ENCODE measurements around the gene ENTHD1. TPM values are rescaled to one million over a fixed set of nuclear protein-coding genes. Genes with fewer than 3 reads are reported as not detected.

Gene ENTHD1
- polyA plus RNA-seq, 1 donor from 2014 or later, result not detected

- H3K9me2 ChIP-seq (ENCODE audit: insufficient read depth, low read length), result no peaks in the 10 kb centered on the region
- no peak overlapping the region for H3K4me2 ChIP-seq (ENCODE audit: low read length)
- H3F3A ChIP-seq (ENCODE audit: insufficient read depth, low read length, poor library complexity, severe bottlenecking), result no peaks in the 10 kb centered on the region
- no peaks in the 10 kb centered on the region for H3K9me3 ChIP-seq (ENCODE audit: low read length)
- no peaks in the 10 kb centered on the region for H3K27me3 ChIP-seq (ENCODE audit: insufficient read depth, low read depth, low read length)
- H3K36me3 ChIP-seq (ENCODE audit: insufficient read depth, low read length), result no peaks in the 10 kb centered on the region
- no peak overlapping the region for H3K9ac ChIP-seq (ENCODE audit: low read length)
- H3K27ac ChIP-seq (ENCODE audit: low read length), result no peak overlapping the region
- TF ChIP-seq SMC3 (conservative IDR thresholded peaks at IDR 0.05; ENCODE audit: poor library complexity), result no peak
- no peak for TF ChIP-seq TAF1 (IDR thresholded peaks at IDR 0.05; ENCODE audit: low read depth)
- TF ChIP-seq CTCF (IDR thresholded peaks at IDR 0.05; ENCODE audit: poor library complexity, severe bottlenecking), result no peak
- no peak for TF ChIP-seq REST (IDR thresholded peaks at IDR 0.05; ENCODE audit: borderline replicate concordance)
- TF ChIP-seq EP300 (conservative IDR thresholded peaks at IDR 0.05; ENCODE audit: poor library complexity, severe bottlenecking), result no peak
- TF ChIP-seq RAD21 (conservative IDR thresholded peaks at IDR 0.05), result no peak
- H3K79me2 ChIP-seq (replicated peaks; ENCODE audit: insufficient read depth, low read length), result no peaks in the 10 kb centered on the region
- no peak overlapping the region for H2AFZ ChIP-seq (ENCODE audit: low read depth, low read length)
- no peak overlapping the region for H3K4me3 ChIP-seq (ENCODE audit: low read length)
- no peaks in the 10 kb centered on the region for H4K20me1 ChIP-seq (ENCODE audit: insufficient read depth)
Observed at GRCh38 chr22:39873965-39874364, 19.6 kb downstream of the ENTHD1 start.

- H3K79me2 ChIP-seq (replicated peaks; ENCODE audit: insufficient read depth, low read length), result no peaks in the 10 kb centered on the region
- H4K20me1 ChIP-seq (ENCODE audit: insufficient read depth), result no peaks in the 10 kb centered on the region
- no peaks in the 10 kb centered on the region for H3F3A ChIP-seq (ENCODE audit: insufficient read depth, low read length, poor library complexity, severe bottlenecking)
- H3K27me3 ChIP-seq (ENCODE audit: insufficient read depth, low read depth, low read length), result no peaks in the 10 kb centered on the region
- H3K9me3 ChIP-seq (ENCODE audit: low read length), result no peaks in the 10 kb centered on the region
- H2AFZ ChIP-seq (ENCODE audit: low read depth, low read length), result no peak overlapping the region
- H3K4me2 ChIP-seq (ENCODE audit: low read length), result no peak overlapping the region
- TF ChIP-seq RAD21 (conservative IDR thresholded peaks at IDR 0.05) (no peak), CTCF (IDR thresholded peaks at IDR 0.05; ENCODE audit: poor library complexity, severe bottlenecking) (no peak), EP300 (conservative IDR thresholded peaks at IDR 0.05; ENCODE audit: poor library complexity, severe bottlenecking) (no peak)
- no peak overlapping the region for H3K27ac ChIP-seq (ENCODE audit: low read length)
- no peaks in the 10 kb centered on the region for H3K9me2 ChIP-seq (ENCODE audit: insufficient read depth, low read length)
- no peaks in the 10 kb centered on the region for H3K36me3 ChIP-seq (ENCODE audit: insufficient read depth, low read length)
- H3K4me3 ChIP-seq (ENCODE audit: low read length), result no peak overlapping the region
- H3K9ac ChIP-seq (ENCODE audit: low read length), result no peak overlapping the region
Observed at GRCh38 chr22:39872548-39872947, 21.0 kb downstream of the ENTHD1 start.
